ENCODE data around the gene DNMT1. TPM values are rescaled to one million over a fixed set of nuclear protein-coding genes. Genes with fewer than 3 reads are reported as not detected.
"Not testable (repeated sequence)": the region's sequence is repeated elsewhere in the genome, so short reads cannot be mapped to it uniquely, and the experiment has no call there.

The DNMT1 gene
- total RNA-seq, 1 donor from 2014 or later, result 42.3 TPM

DNA sequence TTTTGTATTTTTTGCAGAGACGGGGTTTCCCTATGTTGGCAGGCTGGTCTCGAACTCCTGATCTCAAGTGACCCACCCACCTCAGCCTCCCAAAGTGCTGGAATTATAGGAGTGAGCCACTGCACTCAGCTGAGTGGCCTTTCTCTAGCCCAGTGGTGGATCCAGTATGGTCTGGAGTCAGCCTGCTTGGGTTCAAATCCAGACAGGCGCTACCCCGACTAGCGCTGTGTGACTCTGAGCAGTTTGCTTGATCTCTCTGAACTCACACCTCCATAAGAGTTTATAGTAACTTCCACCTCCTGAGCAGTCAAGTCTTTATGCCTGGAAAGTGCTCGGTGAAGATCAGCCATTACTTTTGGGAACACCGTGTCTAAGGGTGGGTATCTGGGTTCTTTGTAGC is 25.9 kb upstream of the DNMT1 start:
- no peak for DNase-seq

DNA sequence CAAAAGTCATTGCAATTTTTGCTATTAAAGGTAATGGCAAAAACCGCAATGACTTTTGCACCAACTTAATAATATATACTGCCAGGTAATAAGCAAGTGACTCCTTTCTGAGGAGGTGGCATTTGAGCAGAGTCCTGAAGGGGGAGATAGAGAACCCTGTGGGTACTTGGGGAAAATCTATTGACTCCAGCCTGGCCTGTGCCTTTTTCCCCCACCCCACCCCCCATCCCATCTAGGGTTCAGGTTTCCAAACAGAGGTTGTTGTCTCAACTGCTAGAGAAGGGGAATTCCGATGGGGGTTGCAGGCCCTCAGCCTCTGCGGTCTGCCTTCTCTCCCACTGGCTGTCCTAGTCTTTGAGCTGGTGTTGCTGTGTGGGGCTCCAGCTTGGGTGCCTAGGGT is 24.9 kb upstream of the DNMT1 start:
- DNase-seq, result no peak

DNA sequence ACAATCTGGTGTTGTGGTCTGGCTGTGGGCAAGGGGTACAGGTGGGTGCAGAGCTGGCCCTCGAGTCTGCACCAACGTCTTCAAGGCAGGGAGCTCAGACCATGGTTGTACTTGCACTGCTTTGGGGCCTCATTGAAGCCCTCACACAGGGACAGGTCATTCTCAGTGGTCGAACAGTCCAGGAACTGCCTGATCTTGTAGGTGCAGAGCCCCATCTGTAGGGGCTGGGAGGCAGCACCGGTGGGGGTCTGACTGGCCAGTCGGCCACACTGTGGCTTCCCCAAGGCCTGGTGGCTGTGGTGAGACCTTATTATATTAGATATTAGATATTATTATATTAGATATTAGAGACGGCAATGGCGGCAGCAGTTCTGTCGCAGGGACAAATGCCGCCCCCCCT is 22.3 kb upstream of the DNMT1 start:
- no peak for DNase-seq

- DNase-seq, result no peak
Observed at GRCh38 chr19:10214784-10215183, 20.0 kb upstream of the DNMT1 start.

DNA sequence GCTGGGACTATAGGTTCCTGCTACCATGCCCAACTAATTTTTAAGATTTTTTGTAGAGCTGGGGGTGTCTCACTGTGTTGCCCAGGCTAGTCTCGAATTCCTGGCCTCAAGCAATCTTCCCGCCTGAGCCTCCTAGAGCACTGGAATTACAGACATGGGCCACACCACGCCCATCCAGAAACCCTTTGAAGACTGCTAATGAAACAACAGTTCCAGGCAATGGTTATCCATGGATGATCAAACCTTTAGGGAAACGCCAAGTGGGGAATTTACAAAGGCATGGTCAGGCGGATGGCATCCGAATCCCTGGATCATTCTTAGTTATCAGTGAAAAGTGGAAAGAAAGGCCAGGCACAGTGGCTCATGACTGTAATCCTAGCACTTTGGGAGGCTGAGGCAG is 16.9 kb upstream of the DNMT1 start:
- no peak for DNase-seq

DNA sequence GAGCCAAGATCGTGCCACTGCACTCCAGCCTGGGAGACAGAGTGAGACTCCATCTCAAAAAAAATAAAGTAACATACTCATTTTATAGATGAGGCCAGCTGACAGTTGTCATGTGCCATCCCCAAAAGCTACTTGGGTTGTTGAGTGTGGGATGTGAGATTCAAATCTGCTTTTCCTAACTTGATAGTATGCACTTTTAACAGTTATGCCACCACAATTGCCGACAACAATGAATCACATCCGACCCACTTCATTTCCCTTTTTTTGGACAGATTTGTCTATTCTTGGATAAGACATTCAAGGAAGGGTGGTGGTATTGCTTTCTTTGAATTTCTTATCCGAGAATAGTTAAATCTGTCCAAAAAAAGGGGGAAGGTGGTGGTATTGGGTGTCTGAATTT is 16.3 kb upstream of the DNMT1 start:
- no peak for DNase-seq

- no peak for DNase-seq
Observed at GRCh38 chr19:10209315-10209714, 14.6 kb upstream of the DNMT1 start.

- no peak for DNase-seq
Observed at GRCh38 chr19:10207026-10207425, 12.3 kb upstream of the DNMT1 start.

DNA sequence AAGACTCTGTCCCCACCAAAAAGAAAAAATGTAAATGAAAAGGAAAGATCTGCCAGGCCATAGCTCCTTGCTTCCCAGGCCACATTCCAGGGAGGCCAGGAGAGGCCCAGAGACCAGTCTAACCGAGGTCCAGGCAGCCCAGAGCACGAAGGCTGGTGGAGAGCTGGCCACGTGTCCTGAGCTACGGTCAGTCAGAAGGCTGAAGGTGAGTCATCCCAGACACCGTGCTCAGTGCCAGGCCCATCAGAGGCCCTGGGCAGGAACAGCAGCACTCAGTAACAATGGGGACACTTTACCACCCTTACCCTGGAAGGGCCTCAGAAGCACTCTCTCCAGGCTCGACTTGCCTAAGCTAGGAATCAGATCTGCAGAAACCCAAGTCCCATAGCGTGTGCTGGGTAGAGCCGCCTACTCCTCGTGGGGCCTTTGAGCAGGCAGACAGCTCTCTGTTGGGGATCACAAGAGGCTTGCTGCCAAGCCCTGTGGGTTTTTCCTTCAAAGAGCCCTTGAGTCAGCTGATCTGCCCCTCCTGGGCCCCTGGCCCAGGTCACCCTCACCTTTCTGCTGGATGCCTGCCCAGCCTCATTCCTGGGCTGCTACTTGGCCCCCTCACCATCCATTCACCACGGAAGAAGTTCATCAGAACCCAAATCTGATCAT is 11.6 kb upstream of the DNMT1 start:
- no peak for DNase-seq

- no peak for DNase-seq
Observed at GRCh38 chr19:10205636-10206035, 10.9 kb upstream of the DNMT1 start.

DNA sequence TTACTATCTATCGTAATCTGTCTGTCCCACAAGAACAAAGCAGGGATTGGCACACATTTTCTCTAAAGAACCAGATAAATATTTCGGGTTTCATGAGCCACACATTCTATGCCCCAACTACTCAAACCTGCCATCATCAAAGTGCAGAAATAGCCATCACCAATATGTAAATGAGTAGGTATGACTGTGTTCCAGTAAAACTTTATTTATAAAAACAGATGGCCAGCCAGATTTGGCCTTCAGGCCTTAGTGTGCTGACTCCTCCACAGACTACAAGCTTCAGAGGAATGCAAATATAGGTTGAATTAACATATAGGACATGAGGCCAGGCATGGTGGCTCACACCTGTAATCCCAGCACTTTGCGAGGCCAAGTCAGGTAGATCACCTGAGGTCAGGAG is 8.9 kb upstream of the DNMT1 start:
- no peak for DNase-seq

GRCh38 chr19:10201176-10201575 is 6.4 kb upstream of the DNMT1 start:
- DNase-seq, result no peak

DNA sequence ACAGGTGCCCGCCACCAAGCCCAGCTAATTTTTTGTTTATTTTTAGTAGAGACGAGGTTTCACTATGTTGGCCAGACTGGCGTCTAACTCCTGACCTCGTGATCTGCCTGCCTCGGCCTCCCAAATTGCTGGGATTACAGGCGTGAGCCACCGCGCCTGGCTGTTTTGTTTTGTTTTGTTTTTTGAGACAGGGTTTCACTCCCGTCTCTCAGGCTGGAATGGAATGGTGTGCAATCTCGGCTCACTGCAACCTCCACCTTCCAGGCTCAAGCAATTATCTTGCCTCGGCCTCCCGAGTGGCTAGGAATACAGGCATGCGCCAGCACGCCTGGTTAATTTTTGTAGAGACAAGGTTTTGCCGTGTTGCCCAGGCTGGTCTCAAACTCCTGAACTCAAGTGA is 5.3 kb upstream of the DNMT1 start:
- not testable (repeated sequence) for DNase-seq

GRCh38 chr19:10198889-10199644 is 4.3 kb upstream of the DNMT1 start:
- not testable (repeated sequence) for DNase-seq

DNA sequence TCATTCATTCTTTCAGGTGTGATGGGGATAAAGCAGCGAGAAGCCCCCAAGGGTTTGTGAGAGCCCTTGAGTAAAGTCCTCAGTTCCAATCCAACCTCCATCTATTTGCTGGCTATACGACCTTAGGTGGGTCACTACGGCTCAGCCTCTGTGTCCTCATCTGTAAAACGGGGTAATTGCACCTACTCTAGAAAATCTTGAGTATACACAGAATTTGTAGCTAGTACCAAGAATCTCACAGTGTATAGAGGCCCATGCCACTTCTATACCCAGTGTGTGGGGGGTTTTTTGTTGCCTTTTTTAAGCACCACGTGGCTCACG is 406 bp upstream of the DNMT1 start:
- no peak for DNase-seq

GRCh38 chr19:10193790-10194499 is 808 bp downstream of the DNMT1 start:
- peak; percentile 6 for DNase-seq

DNA sequence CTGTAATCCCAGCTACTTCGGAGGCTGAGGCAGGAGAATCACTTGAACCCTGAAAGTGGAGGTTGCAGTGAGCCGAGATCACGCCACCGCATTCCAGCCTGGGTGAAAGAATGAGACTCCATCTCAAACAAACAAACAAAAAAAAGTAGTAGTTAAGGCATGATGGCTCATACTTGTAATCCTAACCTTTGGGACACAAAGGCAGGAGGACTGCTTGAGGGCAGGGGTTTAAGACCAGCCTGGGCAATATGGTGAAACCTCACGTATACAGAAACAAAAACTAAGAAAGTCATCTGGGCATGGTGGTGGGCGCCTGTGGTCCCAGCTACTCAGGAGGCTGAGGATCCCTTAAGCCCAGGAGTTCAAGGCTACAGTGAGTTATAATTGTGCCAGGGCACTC is 1.8 kb downstream of the DNMT1 start:
- no peak for DNase-seq

DNA sequence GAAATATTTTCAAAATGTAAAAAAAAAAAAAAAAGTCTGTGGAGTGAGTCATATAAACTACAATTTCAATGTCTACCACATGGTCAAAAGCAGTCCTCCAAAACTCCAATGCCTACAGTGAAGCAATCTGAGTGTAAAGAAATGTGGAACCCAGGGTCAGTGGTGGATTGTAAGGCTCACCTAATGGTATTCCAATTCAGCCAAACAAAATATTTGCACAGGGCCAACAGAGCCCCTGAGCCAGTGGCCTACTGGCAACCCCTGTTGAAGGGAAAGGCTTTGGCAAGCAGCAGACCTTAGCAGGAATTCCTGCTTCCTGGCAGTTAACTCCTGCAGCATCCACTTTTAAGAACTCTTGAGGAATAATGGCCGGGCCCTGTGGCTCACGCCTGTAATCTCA is 3.4 kb downstream of the DNMT1 start:
- DNase-seq, result peak; percentile 12

GRCh38 chr19:10190026-10190425 is 4.7 kb downstream of the DNMT1 start:
- no peak for DNase-seq

GRCh38 chr19:10189616-10190015 is 5.1 kb downstream of the DNMT1 start:
- no peak for DNase-seq

DNA sequence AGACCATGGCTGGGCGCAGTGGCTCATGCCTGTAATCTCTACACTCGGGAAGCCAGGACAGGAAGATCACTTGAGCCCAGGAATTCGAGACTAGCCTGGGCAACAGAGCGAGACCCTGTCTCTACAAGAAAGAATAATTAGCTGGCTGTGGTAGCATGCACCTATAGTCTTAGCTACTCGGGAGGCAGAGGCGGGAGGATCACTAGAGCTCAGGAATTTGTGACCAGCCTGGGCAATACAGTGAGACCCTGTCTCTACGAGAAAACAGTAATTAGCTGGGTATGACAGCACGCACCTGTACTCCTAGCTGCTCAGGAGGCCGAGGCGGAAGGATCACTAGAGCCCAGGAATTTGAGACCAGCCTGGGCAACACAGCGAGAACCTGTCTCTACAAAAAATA is 7.4 kb downstream of the DNMT1 start:
- DNase-seq, result no peak

DNA sequence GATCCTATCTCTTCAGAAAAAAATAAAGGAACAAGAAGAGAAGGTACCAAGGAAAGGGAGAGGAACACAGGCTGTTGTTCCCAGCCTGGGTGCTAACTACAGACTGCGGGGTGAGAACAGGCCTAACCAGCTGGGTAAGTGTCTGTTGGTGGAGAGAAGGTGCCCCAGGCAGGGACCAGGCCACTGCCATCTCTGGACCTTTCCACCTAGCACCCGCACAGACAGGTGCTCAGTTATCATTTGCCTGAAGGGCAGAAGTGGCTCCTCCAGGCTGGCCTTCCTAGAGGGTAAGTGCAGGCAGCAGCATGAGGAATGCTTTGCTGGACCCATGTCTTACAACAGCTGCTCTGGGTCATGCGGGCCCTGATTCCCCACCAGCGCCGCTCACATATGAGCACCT is 10.1 kb downstream of the DNMT1 start:
- peak; percentile 22 for DNase-seq

- no peak for DNase-seq
Observed at GRCh38 chr19:10183926-10184325, 10.8 kb downstream of the DNMT1 start.

DNA sequence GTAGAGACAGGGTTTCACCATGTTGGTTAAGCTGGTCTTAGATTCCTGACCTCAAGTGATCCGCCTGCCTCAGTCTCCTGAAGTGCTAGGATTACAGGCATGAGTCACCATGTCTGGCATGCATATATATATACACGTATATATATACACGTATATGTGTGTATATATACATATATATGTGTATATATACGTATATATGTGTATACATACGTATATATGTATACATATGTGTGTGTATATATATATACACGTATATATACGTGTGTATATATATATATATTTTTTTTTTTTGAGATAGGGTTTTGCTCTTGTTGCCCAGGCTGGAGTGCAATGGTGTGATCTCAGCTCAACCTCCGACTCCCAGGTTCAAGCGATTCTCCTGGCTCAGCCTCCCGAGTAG is 11.9 kb downstream of the DNMT1 start:
- DNase-seq, result no peak

All from tongue (tissue), 2 donors.